ENCODE measurements around the gene BIRC5. TPM values are rescaled to one million over a fixed set of nuclear protein-coding genes. Genes with fewer than 3 reads are reported as not detected.

The BIRC5 gene
- total RNA-seq, 1 donor from 2014 or later, result not detected

- DNase-seq (ENCODE audit: low spot score), result no peak
Measured at GRCh38 chr17:78271419-78272170, 57.5 kb downstream of the BIRC5 start.

DNA sequence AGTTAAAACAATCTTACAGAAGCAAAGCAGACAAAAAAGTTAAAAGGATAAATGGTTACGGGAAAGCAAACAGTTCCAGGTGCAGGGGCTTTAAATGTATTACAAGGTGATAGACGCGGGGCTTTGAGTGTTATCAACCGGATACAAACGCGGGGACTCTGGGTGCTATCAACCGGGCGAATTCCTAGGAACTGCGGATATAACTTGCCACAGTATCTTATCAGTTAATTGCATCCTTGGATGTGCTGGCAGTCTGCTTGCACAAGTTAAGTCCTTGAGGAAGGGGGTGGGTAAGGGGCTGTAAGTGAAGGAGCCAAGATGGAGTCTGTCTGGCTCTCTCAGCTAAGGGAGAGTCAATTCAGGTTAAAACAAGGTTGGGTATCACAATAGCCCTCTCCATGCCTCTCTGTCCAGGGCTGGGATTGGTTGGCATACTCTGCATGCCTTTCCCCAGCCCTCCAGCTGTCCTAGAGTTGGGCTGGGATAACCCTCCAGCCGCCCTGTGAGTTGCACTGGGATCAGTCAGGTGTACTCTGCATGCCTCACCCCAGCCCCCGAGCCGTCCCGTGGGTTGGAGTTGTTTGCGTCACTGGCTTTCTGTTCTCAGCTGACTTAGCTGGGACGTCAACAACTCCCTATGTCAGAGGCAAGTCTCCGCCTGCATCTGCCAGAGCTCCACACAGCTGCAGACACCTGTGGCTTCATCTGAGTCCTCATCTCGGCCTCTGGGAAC is 58.3 kb downstream of the BIRC5 start:
- DNase-seq (ENCODE audit: low spot score), result no peak

GRCh38 chr17:78272914-78273258 is 58.8 kb downstream of the BIRC5 start:
- no peak for DNase-seq (ENCODE audit: low spot score)

DNA sequence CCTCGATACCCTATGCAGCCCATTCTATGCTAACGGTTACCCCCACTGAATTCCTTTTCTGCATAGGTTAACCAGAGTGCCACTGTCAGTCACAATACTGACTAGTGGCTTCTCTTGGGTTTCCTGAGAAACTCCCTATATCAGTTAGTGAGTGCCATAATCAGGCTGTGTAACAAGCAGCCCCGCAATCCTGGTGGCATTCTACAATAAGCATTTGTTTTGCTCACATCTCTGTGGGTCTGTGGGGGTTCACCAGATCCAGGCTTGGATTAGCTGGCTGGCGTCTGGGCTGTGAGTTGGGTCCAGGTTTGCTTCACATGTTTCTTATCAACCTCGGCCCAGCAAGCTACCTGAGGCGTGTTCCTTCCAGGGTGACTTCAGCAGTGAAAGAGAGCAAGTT is 59.8 kb downstream of the BIRC5 start:
- no peak for DNase-seq (ENCODE audit: low spot score)

Other genes with a start within 250 kb of the BIRC5 start
- gene TMC6, start 85.5 kb upstream of the BIRC5 start, total RNA-seq, result 117 TPM
- 8.4 TPM for gene TMC8, start 83.5 kb upstream of the BIRC5 start, total RNA-seq
- not detected for gene C17orf99, start 67.9 kb upstream of the BIRC5 start, total RNA-seq
- gene SYNGR2, start 45.7 kb upstream of the BIRC5 start, total RNA-seq, result 93.5 TPM
- 1.1 TPM for gene TK1, start 27.2 kb upstream of the BIRC5 start, total RNA-seq
- 19.7 TPM for gene AFMID, start 26.9 kb upstream of the BIRC5 start, total RNA-seq
- gene TMEM235, start 17.4 kb downstream of the BIRC5 start, total RNA-seq, result not detected
- gene SOCS3, start 145.8 kb downstream of the BIRC5 start, total RNA-seq, result 491 TPM
- 64.0 TPM for gene PGS1, start 164.4 kb downstream of the BIRC5 start, total RNA-seq

All from mesenteric fat pad (tissue), 1 donor.